Tibial nerve (tissue), 4 donors: ENCODE measurements around the gene PPA2.

Experiments
- CTCF ChIP-seq, 5 experiments: fragments of 200-600 bp in 3 of 5; fragments of 450-650 bp in 2 of 5; sonication (generic) in 3 of 5; IDR thresholded peaks; one replicate each; pipeline ENCODE4 v1.5.1; 2016 to 2019; ENCODE audit warnings: antibody characterized with exemption in 5 of 5, mild to moderate bottlenecking in 3 of 5, moderate library complexity in 2 of 5
- EP300 ChIP-seq, 2 donors: sonication (generic); formaldehyde crosslinking; IDR thresholded peaks; one replicate each; pipeline ENCODE4 v1.6.1; 2017; ENCODE audit warnings: antibody characterized with exemption in 2 of 2, mild to moderate bottlenecking in 1 of 2
- POLR2A ChIP-seq, 2 donors: fragments of 450-650 bp; IDR thresholded peaks; one replicate each; pipeline ENCODE4 v1.6.1; 2017; ENCODE audit warnings: antibody characterized with exemption in 2 of 2, mild to moderate bottlenecking in 2 of 2, moderate library complexity in 2 of 2

DNA sequence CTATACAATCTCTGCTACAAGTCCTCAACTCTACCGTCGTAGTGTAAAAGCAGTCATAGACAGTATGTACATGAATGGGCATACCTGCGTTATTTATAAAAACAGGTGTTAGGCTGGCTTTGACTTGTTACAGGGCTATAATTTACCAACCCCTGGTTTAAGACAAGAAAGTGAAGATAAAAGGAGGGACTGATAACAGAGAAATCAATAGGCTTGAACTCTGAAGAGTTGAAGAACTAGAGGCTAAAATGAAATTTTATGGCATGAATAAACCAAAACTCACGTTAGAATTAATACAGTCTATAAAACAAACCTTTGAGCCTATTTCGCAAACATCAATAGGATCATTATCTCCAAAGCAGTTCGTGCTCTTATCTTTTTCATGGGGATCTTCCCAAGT is 36.2 kb downstream of the PPA2 start:
- TF ChIP-seq CTCF (IDR thresholded peaks at IDR 0.05): no peak
- TF ChIP-seq POLR2A (IDR thresholded peaks at IDR 0.05): no peak
- TF ChIP-seq EP300 (IDR thresholded peaks at IDR 0.05): no peak
